ENCODE data around the gene SCN3B.

SCN3B gene

DNA sequence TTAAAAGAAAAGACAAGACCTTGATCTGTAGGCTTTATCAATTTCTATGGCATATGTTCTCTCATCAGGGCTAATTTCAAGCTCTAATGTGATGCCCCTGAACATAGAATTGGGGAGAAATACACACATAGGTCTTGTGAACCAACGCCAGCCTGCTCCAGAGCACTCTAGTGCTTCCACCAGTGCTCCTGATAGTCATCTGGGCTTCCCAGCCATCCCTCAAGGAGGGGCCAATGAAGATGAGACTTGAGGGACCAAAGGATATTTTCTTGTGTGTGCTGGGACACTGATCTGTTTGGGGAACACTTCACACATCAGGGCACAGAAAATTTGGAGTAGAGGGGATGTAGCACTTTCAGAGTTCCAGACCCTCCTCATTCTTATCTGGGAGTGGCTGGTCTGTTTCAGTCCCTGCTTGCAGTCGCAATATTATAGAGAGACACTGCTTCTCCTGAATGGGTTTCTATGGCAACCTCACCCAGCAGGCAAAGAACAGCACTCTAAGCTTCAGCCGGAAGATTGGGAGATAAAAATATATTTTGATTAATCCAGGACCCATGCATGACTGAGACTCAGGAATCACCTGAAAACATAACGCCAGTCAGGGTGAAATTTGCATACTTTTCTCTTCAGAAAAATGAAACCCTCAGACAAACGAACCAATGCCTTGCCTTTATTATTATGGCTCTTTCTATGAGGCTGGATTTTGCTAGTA, 28.4 kb upstream of the SCN3B start:
- no peak overlapping the region for H3K27ac ChIP-seq
- ChIA-PET CTCF (interaction anchor here (1.0 kb wide), 1 partner anchor 25 kb away, joined by 4 read pairs; no protein-coding TSS in a partner anchor), POLR2A (ENCODE audit: low non-redundant PET) (no interaction called here)
- no peak for TF ChIP-seq CTCF (conservative IDR thresholded peaks at IDR 0.05; ENCODE audit: low read depth)
- DNase-seq (ENCODE audit: low spot score), result no peak

DNA sequence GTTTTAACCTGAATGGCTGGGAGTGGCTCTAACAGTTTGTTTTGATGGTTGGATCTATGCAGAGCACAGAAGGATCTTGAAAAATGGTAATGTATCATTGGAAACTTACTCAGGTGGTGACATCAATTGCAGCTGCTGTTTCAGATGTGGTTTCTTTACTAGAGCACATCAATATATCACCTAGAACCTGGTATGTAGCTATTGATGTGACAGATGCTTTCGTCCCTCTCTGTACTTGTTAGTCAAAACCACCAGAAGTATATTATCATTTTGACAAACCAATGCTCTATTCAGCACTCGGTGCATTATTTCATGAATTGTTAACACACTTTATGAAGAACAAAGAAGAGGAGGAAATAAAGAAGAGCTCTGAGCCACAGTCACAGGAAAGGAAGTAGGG, 26.6 kb upstream of the SCN3B start:
- TF ChIP-seq CTCF (conservative IDR thresholded peaks at IDR 0.05; ENCODE audit: low read depth), result no peak
- ChIA-PET CTCF (interaction anchor here (1.1 kb wide), 1 partner anchor 30 kb away, joined by 4 read pairs; no protein-coding TSS in a partner anchor), POLR2A (ENCODE audit: low non-redundant PET) (no interaction called here)
- no peak overlapping the region for H3K27ac ChIP-seq
- no peak for DNase-seq (ENCODE audit: low spot score)

DNA sequence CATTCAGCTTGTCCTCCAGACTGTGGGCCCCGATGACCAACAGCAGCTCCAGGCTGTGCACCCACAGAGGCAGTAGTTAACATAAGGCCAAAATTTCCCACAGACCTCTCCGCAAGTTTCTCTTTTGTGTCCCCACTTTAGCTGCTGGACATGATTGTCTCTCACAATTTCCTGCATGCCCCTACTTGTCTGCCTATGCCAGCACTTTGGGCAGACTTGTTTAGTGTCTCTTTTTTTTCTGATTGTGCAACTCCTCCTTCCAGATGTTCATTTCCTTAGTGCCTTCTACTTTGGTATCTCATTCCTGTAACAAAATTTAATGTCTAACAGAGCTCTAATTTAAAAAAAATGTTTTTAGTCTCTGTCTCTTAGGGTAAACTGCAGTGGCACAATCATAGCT, 23.8 kb upstream of the SCN3B start:
- ChIA-PET POLR2A (ENCODE audit: low non-redundant PET) (no interaction called here), CTCF (no interaction called here)
- DNase-seq (ENCODE audit: low spot score), result peak; percentile 16
- H3K27ac ChIP-seq, result no peak overlapping the region
- TF ChIP-seq CTCF (conservative IDR thresholded peaks at IDR 0.05; ENCODE audit: low read depth), result no peak

- no peak for DNase-seq (ENCODE audit: low spot score)
- POLR2A ChIA-PET (ENCODE audit: low non-redundant PET), result no interaction called here
- no peak overlapping the region for H3K27ac ChIP-seq
- TF ChIP-seq CTCF (conservative IDR thresholded peaks at IDR 0.05; ENCODE audit: low read depth), result no peak
- CTCF ChIA-PET, result no interaction called here
These were observed 23.1 kb upstream of the SCN3B start for GRCh38 chr11:123677510-123677909.

DNA sequence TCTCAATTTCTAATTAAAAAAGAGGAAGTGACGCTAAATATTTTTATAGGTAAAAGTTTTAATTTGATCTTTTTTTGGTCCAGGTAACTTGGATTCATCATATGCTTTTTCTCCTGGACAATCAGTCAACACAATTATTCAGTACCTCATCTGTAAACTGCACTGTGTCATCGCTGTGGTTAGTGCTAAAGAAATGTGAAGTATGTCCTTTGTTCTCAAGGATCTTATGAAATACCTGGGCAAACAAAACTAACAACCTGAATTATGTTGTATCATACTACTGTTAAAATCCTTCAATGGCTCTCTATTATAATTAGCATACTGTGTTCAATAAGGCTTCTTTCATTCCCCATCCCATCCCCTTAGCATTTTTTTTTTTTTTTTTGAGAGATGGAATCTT, 19.9 kb upstream of the SCN3B start:
- TF ChIP-seq CTCF (conservative IDR thresholded peaks at IDR 0.05; ENCODE audit: low read depth), result no peak
- ChIA-PET CTCF (no interaction called here), POLR2A (ENCODE audit: low non-redundant PET) (no interaction called here)
- no peak overlapping the region for H3K27ac ChIP-seq
- peak; percentile 16 for DNase-seq (ENCODE audit: low spot score)

DNA sequence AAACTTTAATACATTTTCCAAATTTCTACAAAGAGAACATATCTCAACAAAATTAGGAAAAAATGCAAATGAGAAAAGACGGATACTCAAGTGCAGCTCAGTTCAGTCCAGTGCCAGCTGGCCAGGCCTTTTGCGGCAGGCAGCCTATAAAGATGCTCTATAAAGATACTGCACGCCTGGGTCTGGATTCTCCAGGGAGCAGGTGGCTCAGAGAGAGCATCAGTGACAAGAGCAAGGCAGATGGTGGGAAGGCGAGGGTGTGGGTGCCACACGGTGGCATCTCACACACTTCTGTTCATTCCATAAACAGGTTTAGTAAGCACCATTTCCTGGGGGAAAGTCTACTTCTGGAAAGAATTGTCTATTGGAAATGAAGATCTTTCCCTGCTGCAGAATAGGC, 18.1 kb upstream of the SCN3B start:
- DNase-seq (ENCODE audit: low spot score), result no peak
- no peak overlapping the region for H3K27ac ChIP-seq
- ChIA-PET CTCF (interaction anchor here (0.6 kb wide), 2 partner anchors 200 to 1588 kb away, joined by 3 read pairs; no protein-coding TSS in a partner anchor), POLR2A (ENCODE audit: low non-redundant PET) (no interaction called here)
- no peak for TF ChIP-seq CTCF (conservative IDR thresholded peaks at IDR 0.05; ENCODE audit: low read depth)

Measured in RWPE1 (cell line).